Pancreas (tissue), 10 donors: ENCODE results near the gene GNPTG. TPM values are rescaled to one million over a fixed set of nuclear protein-coding genes. Genes with fewer than 3 reads are reported as not detected.
A peak's percentile ranks its signal among the peaks of the same experiment; 100 is the strongest.

ENCODE experiments used
- ATAC-seq, 4 donors: fragments of 200-7000 bp; cut with Tn5 transposase; one replicate each; pipeline versions ENCODE4 v1.8.0 to v1.9.1; 2020; ENCODE audit warnings: mild to moderate bottlenecking in 4 of 4, moderate library complexity in 4 of 4
- DNase-seq, 6 donors: peaks; one replicate each; pipeline ENCODE4 v3.0.0-alpha.2; 2020
- FAIRE-seq: peaks from 2 replicates; lab custom pipeline; 2012; peaks lifted over from hg19 to GRCh38; lab: Jason Lieb, UNC
- H3K27ac ChIP-seq, 4 donors: fragments of 200-600 bp; sonication (generic); 1 replicate in 3 of 4; 2 replicates in 1 of 4; pipeline versions ENCODE4 v1.5.0 to v1.8.0; 2020
- H3K27me3 ChIP-seq, 4 donors: fragments of 200-600 bp; one replicate each; pipeline ENCODE4 v1.8.0; 2021
- H3K36me3 ChIP-seq, 3 donors: fragments of 200-600 bp; sonication (generic) in 1 of 3; one replicate each; pipeline versions ENCODE4 v1.5.0 to v1.8.0; 2020 to 2021
- H3K4me1 ChIP-seq, 3 donors: fragments of 200-600 bp; one replicate each; pipeline ENCODE4 v1.8.0; 2021
- H3K4me3 ChIP-seq, 4 donors: fragments of 200-600 bp; sonication (generic) in 2 of 4; one replicate each; pipeline versions ENCODE4 v1.5.0 to v1.8.0; 2020 to 2021
- H3K9me3 ChIP-seq, 4 donors: fragments of 200-600 bp; one replicate each; pipeline ENCODE4 v1.8.0; 2021
- WGBS, 2 donors: extraction: QIAGEN DNeasy Blood & Tissue Kit; methylation state at CpG; one replicate each; pipeline ENCODE4 v1.1.7; 2013; 5-methylcytosine and 5-hydroxymethylcytosine counted together
- intact Hi-C, 3 donors: fragments of 100-400 bp; cut with DNase I; formaldehyde crosslinking; loops; one replicate each; pipeline versions ENCODE4 v1.11.1 to v1.14.2; 2022
- polyA plus RNA-seq, 2 donors: library from polyadenylated mRNA; stranded (reverse); fragments of 200-250 nt; gene quantifications; one replicate each; pipeline ENCODE4 v1.2.3, GENCODE V29; 2013
- total RNA-seq, 6 donors: library from RNA; stranded (reverse); fragmentation: NEBNext Ultra II Directional in 4 of 6; extraction: Animal tissue kit (Norgen Biotek cat#: 25700) in 4 of 6; gene quantifications; one replicate each; pipeline versions ENCODE4 v1.2.1 to v1.2.4, GENCODE V29; 2021 to 2023
- TF ChIP-seq, protein P1 (sequence below), 4 donors: fragments of 200-600 bp; sonication (generic) in 3 of 4; IDR thresholded peaks; one replicate each; pipeline versions ENCODE4 v1.5.0 to v1.8.0; 2021; ENCODE audit warnings: antibody characterized with exemption in 4 of 4
- donor health status: healthy with polysubstance abuse.
- donor health status: DM: no; HTN: no; CAD: no; lungs with moderate emphysema.
- donor health status: DM: no; HTN: no; CAD: no.
- donor health status: control.
- donor health status: control.
- donor health status: Bipolar disorder and iron deficiency.
- donor health status: DM: yes; HTN: yes; CAD: no.
- donor health status: DM: no; HTN: no; CAD: no.
- donor health status: DM: no; HTN: no; CAD: no.
- donor health status: DM: yes; HTN: yes; CAD: no.

Gene GNPTG
- total and polyA plus RNA-seq, 8 donors = 28.0 to 75.3 (median 40.9) TPM

DNA sequence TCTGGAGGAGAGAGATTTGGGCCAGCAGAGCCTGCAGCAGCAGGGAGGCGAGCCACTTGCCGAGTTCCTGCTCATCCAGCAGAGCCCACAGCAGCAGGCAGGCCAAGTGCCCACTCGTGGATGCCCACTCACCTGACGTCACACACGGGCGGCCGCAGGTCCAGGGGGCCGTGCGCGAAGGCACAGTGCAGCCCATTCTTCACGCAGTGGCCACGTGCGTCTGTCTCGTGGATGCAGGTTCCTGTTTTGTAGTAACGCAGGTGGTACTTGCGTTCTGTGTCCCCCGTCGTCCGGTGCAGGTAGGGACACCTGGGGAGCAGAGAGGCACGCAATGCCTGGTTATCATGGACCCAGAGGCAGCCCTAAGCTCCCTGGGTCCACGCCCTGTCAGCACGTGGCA is 51.3 kb downstream of the GNPTG start:
- TF ChIP-seq, protein P1, sequence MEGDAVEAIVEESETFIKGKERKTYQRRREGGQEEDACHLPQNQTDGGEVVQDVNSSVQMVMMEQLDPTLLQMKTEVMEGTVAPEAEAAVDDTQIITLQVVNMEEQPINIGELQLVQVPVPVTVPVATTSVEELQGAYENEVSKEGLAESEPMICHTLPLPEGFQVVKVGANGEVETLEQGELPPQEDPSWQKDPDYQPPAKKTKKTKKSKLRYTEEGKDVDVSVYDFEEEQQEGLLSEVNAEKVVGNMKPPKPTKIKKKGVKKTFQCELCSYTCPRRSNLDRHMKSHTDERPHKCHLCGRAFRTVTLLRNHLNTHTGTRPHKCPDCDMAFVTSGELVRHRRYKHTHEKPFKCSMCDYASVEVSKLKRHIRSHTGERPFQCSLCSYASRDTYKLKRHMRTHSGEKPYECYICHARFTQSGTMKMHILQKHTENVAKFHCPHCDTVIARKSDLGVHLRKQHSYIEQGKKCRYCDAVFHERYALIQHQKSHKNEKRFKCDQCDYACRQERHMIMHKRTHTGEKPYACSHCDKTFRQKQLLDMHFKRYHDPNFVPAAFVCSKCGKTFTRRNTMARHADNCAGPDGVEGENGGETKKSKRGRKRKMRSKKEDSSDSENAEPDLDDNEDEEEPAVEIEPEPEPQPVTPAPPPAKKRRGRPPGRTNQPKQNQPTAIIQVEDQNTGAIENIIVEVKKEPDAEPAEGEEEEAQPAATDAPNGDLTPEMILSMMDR (IDR thresholded peaks at IDR 0.05) = no peak
- no peak for ATAC-seq
- Histone ChIP-seq H3K9me3 (no peaks in the 10 kb centered on the region), H3K27me3 (no peaks in the 10 kb centered on the region), H3K36me3 (peaks cover 0 to 26% (median 9%) of the 10 kb centered on the region in 3 donors), H3K27ac (no peak overlapping the region), H3K4me3 (no peak overlapping the region), H3K4me1 (no peaks in the 10 kb centered on the region)
- intact Hi-C loops = no loop called here
- no peak for FAIRE-seq
- DNase-seq = no peak
- WGBS, 2 donors = 91 to 96% methylated on average over 22 of the region's 22 CpGs

DNA sequence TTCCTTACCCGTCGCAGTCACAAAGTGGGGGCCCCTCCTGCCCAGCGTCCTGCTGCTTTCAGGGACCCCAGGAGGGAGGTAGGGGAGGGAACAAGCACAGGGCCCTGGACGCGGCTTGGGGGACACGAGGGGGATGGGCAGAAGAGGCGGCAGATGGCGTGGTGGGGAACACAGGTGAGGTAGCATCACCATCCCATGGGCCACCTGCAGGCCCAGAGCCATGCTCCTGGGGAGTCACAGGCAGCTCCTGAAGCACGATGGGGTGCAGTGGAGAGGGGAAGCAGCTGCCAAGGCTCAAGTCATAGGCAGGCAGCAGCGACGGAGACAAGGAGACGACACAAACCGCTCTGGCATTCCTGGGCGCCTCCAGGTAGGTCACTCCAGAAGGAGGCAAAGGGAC is 52.0 kb downstream of the GNPTG start:
- intact Hi-C loops = no loop called here
- Histone ChIP-seq H3K4me1 (peaks cover 3 to 4% (median 4%) of the 10 kb centered on the region in 3 donors), H3K9me3 (no peaks in the 10 kb centered on the region), H3K27me3 (no peaks in the 10 kb centered on the region), H3K4me3 (no peak overlapping the region), H3K27ac (no peak overlapping the region), H3K36me3 (peaks cover 0 to 22% (median 7%) of the 10 kb centered on the region in 3 donors)
- WGBS, 2 donors = 85 to 92% methylated on average over 14 of the region's 14 CpGs
- ATAC-seq (no peak), FAIRE-seq (no peak), DNase-seq (no peak)
- TF ChIP-seq, protein P1 (IDR thresholded peaks at IDR 0.05) = no peak

GRCh38 chr16:1407753-1408152 is 56.0 kb downstream of the GNPTG start:
- peaks cover 3 to 5% (median 4%) of the 10 kb centered on the region in 3 donors for H3K4me1 ChIP-seq
- peak overlapping the region in 2 of 4 donors; percentile 36 to 52 for H3K4me3 ChIP-seq
- peak overlapping the region in 2 of 4 donors; percentile 27 to 38 for H3K27ac ChIP-seq
- H3K27me3 ChIP-seq = no peaks in the 10 kb centered on the region
- FAIRE-seq (no peak), ATAC-seq (peak; percentile 23 to 47 (median 40)), DNase-seq (peak in 1 of 6 donors; percentile 41)
- whole genome bisulfite sequencing, 2 donors = 7 to 12% methylated on average over 11 of the region's 11 CpGs
- TF ChIP-seq, protein P1 (IDR thresholded peaks at IDR 0.05) = no peak
- intact Hi-C loops = no loop called here
- no peaks in the 10 kb centered on the region for H3K9me3 ChIP-seq
- no peaks in the 10 kb centered on the region for H3K36me3 ChIP-seq

- H3K4me1 ChIP-seq = peaks cover 3 to 5% (median 4%) of the 10 kb centered on the region in 3 donors
- TF ChIP-seq, protein P1 (IDR thresholded peaks at IDR 0.05) = no peak
- ATAC-seq = peak; percentile 95 to 98 (median 97)
- H3K27ac ChIP-seq = peak overlapping the region in 2 of 4 donors; percentile 27 to 38
- H3K36me3 ChIP-seq = no peaks in the 10 kb centered on the region
- no peaks in the 10 kb centered on the region for H3K9me3 ChIP-seq
- FAIRE-seq = peak; percentile 63
- intact Hi-C loops = no loop called here
- WGBS, 2 donors = 2 to 3% methylated on average over 40 to 42 of the region's 42 CpGs
- H3K4me3 ChIP-seq = peak overlapping the region in 3 of 4 donors; percentile 33 to 52 (median 36)
- peak; percentile 88 to 99 (median 95) for DNase-seq
- H3K27me3 ChIP-seq = no peaks in the 10 kb centered on the region
Observed at GRCh38 chr16:1408171-1408837, 56.6 kb downstream of the GNPTG start.

DNA sequence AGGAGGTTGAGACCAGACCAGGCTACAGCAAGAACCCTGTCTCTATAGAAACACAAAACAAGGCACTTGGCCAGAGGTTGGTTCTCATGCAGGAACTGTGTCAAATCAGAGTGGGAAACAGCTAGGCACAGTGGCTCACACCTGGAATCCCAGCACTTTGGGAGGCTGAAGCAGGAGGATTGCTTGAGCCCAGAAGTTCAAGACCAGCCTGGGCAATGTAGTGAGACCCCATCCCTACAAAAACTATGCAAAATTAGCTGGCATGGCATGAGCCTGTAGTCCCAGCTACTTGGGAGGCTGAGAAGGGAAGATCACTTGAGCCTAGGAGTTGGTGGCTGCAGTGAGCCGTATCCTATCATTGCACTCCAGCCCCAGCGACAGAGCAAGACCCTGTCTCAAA is 61.1 kb downstream of the GNPTG start:
- FAIRE-seq (no peak), ATAC-seq (no peak), DNase-seq (no peak)
- WGBS, 2 donors = 69 to 88% methylated on average over 2 of the region's 2 CpGs
- Histone ChIP-seq H3K27me3 (no peaks in the 10 kb centered on the region), H3K9me3 (no peaks in the 10 kb centered on the region), H3K4me3 (no peak overlapping the region), H3K4me1 (peaks cover 3 to 5% (median 4%) of the 10 kb centered on the region in 3 donors), H3K36me3 (no peaks in the 10 kb centered on the region), H3K27ac (no peak overlapping the region)
- intact Hi-C loops = no loop called here
- TF ChIP-seq, protein P1 (IDR thresholded peaks at IDR 0.05) = no peak
